Fibroblast of lung (primary cell): ENCODE data around the gene MGAT5.

Source experiments
- EZH2 ChIP-seq: IDR thresholded peaks from 2 replicates; pipeline ENCODE4 v1.5.1; 2012; ENCODE audit warnings: low read length, control low read depth, mild to moderate bottlenecking; ENCODE audit errors: missing control alignments
- TF ChIP-seq, protein P1 (sequence below), 2 donors: IDR thresholded peaks in 1 of 2; conservative IDR thresholded peaks in 1 of 2; 1 replicate in 1 of 2; 2 replicates in 1 of 2; pipeline ENCODE4 v1.5.1; 2011 to 2012; ENCODE audit warnings: low read length in 2 of 2, control low read depth in 1 of 2, inconsistent platforms in 1 of 2, low read depth in 1 of 2, mild to moderate bottlenecking in 1 of 2

DNA sequence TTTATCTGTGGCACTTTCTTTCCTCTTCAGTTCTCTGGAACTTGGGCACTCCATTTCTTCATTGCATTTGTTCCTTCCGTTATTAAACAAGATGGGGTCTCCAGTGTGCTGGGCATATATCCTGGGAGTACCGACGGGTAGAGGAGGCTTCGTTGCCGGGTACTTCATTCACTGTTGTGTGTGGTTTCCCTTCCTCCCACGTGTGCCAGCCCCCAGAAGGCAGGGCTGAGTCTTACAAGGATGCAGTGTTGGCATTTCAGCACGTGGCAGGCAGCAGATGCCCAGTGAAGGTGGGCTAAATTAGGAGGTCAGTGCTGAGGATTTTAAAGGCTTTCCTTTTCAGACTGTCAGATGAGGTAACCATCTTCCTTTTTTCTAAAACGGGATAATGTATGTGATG lies 58.6 kb downstream of the MGAT5 start:
- TF ChIP-seq, protein P1, sequence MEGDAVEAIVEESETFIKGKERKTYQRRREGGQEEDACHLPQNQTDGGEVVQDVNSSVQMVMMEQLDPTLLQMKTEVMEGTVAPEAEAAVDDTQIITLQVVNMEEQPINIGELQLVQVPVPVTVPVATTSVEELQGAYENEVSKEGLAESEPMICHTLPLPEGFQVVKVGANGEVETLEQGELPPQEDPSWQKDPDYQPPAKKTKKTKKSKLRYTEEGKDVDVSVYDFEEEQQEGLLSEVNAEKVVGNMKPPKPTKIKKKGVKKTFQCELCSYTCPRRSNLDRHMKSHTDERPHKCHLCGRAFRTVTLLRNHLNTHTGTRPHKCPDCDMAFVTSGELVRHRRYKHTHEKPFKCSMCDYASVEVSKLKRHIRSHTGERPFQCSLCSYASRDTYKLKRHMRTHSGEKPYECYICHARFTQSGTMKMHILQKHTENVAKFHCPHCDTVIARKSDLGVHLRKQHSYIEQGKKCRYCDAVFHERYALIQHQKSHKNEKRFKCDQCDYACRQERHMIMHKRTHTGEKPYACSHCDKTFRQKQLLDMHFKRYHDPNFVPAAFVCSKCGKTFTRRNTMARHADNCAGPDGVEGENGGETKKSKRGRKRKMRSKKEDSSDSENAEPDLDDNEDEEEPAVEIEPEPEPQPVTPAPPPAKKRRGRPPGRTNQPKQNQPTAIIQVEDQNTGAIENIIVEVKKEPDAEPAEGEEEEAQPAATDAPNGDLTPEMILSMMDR (conservative IDR thresholded peaks at IDR 0.05 in 1 of 2, IDR thresholded peaks at IDR 0.05 in 1 of 2; ENCODE audit: low read depth in 1 of 2, low read length in 2 of 2): no peak
- no peak for TF ChIP-seq EZH2
